Stimulated activated naive CD8-positive, alpha-beta T cell treated with anti-CD3 and anti-CD28 coated beads, Interleukin-15, Interleukin-2, amounts not matched to agents 100 ng/mL and 50 ng/mL, for 24 hours (primary cell): ENCODE measurements around the gene BRD1.
"Not testable (repeated sequence)": the region's sequence is repeated elsewhere in the genome, so short reads cannot be mapped to it uniquely, and the experiment has no call there.

Experiments
- H3K27ac Mint-ChIP-seq: one replicate; pipeline ENCODE4 v1.8.0; 2021; ENCODE audit warnings: mild to moderate bottlenecking, mixed read lengths
- H3K27me3 Mint-ChIP-seq: one replicate; pipeline ENCODE4 v1.8.0; 2021; ENCODE audit warnings: mixed read lengths
- H3K36me3 Mint-ChIP-seq: one replicate; pipeline ENCODE4 v1.8.0; 2021; ENCODE audit warnings: low read depth, mixed read lengths
- H3K4me1 Mint-ChIP-seq: one replicate; pipeline ENCODE4 v1.8.0; 2021; ENCODE audit warnings: low read depth, mixed read lengths
- H3K4me3 Mint-ChIP-seq: one replicate; pipeline ENCODE4 v1.8.0; 2021; ENCODE audit warnings: mild to moderate bottlenecking, mixed read lengths
- H3K9me3 Mint-ChIP-seq: one replicate; pipeline ENCODE4 v1.8.0; 2021; ENCODE audit warnings: mixed read lengths

BRD1 gene

GRCh38 chr22:49824185-49824925 lies 3.3 kb downstream of the BRD1 start:
- no peaks in the 10 kb centered on the region for H3K9me3 Mint-ChIP-seq
- H3K4me1 Mint-ChIP-seq, result peaks cover 48% of the 10 kb centered on the region
- H3K4me3 Mint-ChIP-seq, result peak overlapping the region; percentile 37
- peaks cover 34% of the 10 kb centered on the region for H3K36me3 Mint-ChIP-seq
- H3K27ac Mint-ChIP-seq, result peak overlapping the region; percentile 76
- no peaks in the 10 kb centered on the region for H3K27me3 Mint-ChIP-seq

GRCh38 chr22:49823289-49824045 lies 4.2 kb downstream of the BRD1 start:
- peaks cover 46% of the 10 kb centered on the region for H3K4me1 Mint-ChIP-seq
- peaks cover 43% of the 10 kb centered on the region for H3K36me3 Mint-ChIP-seq
- H3K4me3 Mint-ChIP-seq, result no peak overlapping the region
- H3K27ac Mint-ChIP-seq, result no peak overlapping the region
- no peaks in the 10 kb centered on the region for H3K27me3 Mint-ChIP-seq
- no peaks in the 10 kb centered on the region for H3K9me3 Mint-ChIP-seq

DNA sequence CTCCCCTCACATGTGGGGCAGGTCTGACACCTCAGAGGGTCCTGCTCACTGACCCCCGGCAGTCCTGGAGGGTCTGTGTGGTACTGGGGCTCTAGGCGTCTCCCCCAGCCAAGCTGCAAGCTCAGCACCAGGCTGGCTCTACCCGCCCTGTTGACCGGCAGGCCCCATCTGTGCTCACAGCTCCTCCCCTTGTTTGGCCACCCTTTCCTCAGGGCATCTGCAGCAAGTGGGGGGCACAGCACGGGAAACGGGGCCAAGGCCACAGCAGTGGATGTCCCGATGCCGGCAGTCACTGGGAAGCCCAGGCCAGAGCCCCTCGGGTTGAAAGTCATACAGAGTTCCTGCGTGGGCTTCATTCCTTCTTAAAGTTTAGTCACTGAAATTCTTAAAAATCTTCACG lies 5.9 kb downstream of the BRD1 start:
- H3K4me1 Mint-ChIP-seq, result peaks cover 62% of the 10 kb centered on the region
- H3K4me3 Mint-ChIP-seq, H3K27ac Mint-ChIP-seq, H3K9me3 Mint-ChIP-seq, H3K27me3 Mint-ChIP-seq: not testable (repeated sequence)
- H3K36me3 Mint-ChIP-seq, result peaks cover 57% of the 10 kb centered on the region

DNA sequence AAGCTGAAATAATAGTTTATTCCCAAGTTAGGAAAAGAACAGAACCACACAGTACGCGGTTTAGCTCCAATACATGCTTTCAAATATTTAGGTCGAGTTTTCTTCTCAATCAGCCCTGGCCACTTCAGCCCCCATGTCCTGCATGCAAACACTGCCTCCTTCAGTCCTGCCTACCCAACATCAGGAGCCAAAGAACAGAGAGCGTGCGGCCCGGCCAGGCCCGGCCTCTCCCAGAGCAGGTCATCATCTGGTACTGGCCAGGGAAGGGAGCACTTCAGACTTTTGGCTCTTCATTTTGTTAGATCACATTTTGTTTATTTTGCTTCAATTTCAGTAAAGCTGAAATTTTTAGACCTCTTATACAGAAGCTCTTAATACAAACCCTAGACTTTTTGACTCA lies 6.7 kb downstream of the BRD1 start:
- Mint-ChIP-seq H3K4me1 (peaks cover 66% of the 10 kb centered on the region), H3K27ac (no peak overlapping the region), H3K36me3 (peaks cover 57% of the 10 kb centered on the region), H3K27me3 (no peaks in the 10 kb centered on the region), H3K9me3 (no peaks in the 10 kb centered on the region), H3K4me3 (no peak overlapping the region)

DNA sequence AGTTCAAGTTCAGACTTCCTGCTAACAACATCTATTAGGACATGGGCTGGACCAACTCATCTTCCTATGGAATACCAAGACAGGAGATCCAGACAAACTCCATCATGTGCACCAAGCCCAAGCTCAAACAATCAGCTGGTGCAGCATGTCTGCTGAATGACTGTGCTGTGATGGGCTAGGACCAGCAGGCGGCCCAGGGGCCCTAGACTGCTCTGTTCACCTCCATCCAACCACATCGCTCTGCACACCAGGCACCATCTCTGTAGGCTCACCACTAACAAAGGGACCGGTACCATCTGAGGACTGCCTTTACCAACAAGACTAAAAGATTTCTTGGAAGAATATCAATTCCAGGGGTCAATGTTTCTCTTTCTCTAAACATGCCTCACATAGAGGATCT lies 10.3 kb downstream of the BRD1 start:
- H3K4me1 Mint-ChIP-seq, result peaks cover 65% of the 10 kb centered on the region
- no peak overlapping the region for H3K27ac Mint-ChIP-seq
- peaks cover 52% of the 10 kb centered on the region for H3K36me3 Mint-ChIP-seq
- no peaks in the 10 kb centered on the region for H3K27me3 Mint-ChIP-seq
- no peaks in the 10 kb centered on the region for H3K9me3 Mint-ChIP-seq
- no peak overlapping the region for H3K4me3 Mint-ChIP-seq

GRCh38 chr22:49815641-49816091 lies 12.0 kb downstream of the BRD1 start:
- H3K9me3 Mint-ChIP-seq, result no peaks in the 10 kb centered on the region
- no peak overlapping the region for H3K4me3 Mint-ChIP-seq
- H3K36me3 Mint-ChIP-seq, result peaks cover 58% of the 10 kb centered on the region
- no peak overlapping the region for H3K27ac Mint-ChIP-seq
- H3K27me3 Mint-ChIP-seq, result no peaks in the 10 kb centered on the region
- H3K4me1 Mint-ChIP-seq, result peaks cover 74% of the 10 kb centered on the region

- no peak overlapping the region for H3K27ac Mint-ChIP-seq
- H3K36me3 Mint-ChIP-seq, result peaks cover 53% of the 10 kb centered on the region
- H3K4me3 Mint-ChIP-seq, result no peak overlapping the region
- H3K4me1 Mint-ChIP-seq, result peaks cover 76% of the 10 kb centered on the region
- no peaks in the 10 kb centered on the region for H3K27me3 Mint-ChIP-seq
- H3K9me3 Mint-ChIP-seq, result no peaks in the 10 kb centered on the region
These were observed 12.8 kb downstream of the BRD1 start for GRCh38 chr22:49814856-49815255.

DNA sequence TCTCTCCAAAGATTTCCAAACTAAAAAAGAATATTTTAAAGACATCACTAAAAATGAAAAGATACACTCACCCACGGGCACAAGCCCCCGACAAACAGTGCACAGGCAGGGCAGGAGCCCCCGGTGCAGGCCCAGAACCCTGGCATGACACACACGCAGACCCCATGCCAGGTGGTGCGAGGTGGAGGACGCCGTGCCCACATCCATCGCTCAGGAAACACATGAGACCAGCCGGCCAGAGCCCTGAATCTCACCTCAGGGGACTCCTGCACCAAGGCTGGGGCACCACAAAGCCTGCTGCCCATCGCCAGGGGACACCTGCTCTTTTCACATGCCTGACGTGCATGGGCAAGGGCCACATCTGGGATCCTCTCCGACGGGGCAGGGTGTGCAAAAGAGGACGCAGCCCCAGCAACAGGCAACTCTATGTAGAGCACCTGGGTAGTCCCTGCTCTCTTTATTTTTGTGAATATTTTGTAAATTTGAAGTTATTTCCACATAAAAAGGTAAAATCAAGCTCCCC lies 13.4 kb downstream of the BRD1 start:
- H3K27ac Mint-ChIP-seq, result no peak overlapping the region
- H3K4me1 Mint-ChIP-seq, result peaks cover 81% of the 10 kb centered on the region
- H3K4me3 Mint-ChIP-seq, result no peak overlapping the region
- no peaks in the 10 kb centered on the region for H3K27me3 Mint-ChIP-seq
- no peaks in the 10 kb centered on the region for H3K9me3 Mint-ChIP-seq
- H3K36me3 Mint-ChIP-seq, result peaks cover 55% of the 10 kb centered on the region

- H3K4me3 Mint-ChIP-seq, result no peak overlapping the region
- H3K4me1 Mint-ChIP-seq, result peaks cover 84% of the 10 kb centered on the region
- H3K9me3 Mint-ChIP-seq, result no peaks in the 10 kb centered on the region
- no peaks in the 10 kb centered on the region for H3K27me3 Mint-ChIP-seq
- H3K36me3 Mint-ChIP-seq, result peaks cover 53% of the 10 kb centered on the region
- H3K27ac Mint-ChIP-seq, result peak overlapping the region; percentile 19
These were observed 14.8 kb downstream of the BRD1 start for GRCh38 chr22:49812838-49813237.

- H3K9me3 Mint-ChIP-seq, result no peaks in the 10 kb centered on the region
- H3K27me3 Mint-ChIP-seq, result no peaks in the 10 kb centered on the region
- H3K36me3 Mint-ChIP-seq, result peaks cover 50% of the 10 kb centered on the region
- H3K4me3 Mint-ChIP-seq, result peak overlapping the region; percentile 15
- H3K4me1 Mint-ChIP-seq, result peaks cover 85% of the 10 kb centered on the region
- H3K27ac Mint-ChIP-seq, result peak overlapping the region; percentile 76
These were observed 16.5 kb downstream of the BRD1 start for GRCh38 chr22:49811020-49811791.

DNA sequence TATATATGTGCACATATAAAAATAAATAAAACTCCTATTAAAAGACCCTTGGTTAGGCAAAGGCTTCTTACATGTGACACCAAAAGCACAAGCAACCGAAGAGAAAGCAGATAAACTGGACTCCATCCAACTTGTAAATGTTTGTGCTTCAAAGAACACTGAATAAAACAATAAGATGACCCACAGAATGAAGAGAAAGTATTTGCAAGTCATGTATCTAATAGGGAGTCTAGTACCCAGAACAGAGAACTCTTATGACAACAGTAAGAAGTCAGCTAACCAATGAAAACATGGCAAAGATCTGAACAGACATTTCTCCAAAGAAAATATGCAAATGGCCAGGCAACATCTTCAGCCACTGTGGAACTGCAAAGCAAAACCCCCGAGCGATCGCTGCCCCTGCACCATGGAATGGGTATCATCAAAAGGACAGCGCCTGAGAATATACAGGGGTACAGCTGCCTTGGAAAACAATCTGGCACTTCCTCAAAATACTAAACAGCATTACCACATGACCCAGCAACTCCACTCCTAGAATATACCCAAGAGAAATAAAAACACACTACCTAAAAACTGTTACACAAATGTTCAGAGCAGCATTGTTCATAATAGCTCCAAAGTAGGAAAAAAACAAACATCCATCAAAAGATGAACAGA lies 17.2 kb downstream of the BRD1 start:
- Mint-ChIP-seq H3K36me3 (peaks cover 53% of the 10 kb centered on the region), H3K4me1 (peaks cover 82% of the 10 kb centered on the region), H3K27me3 (no peaks in the 10 kb centered on the region), H3K27ac (peak overlapping the region; percentile 76), H3K4me3 (peak overlapping the region; percentile 15), H3K9me3 (no peaks in the 10 kb centered on the region)

- H3K4me1 Mint-ChIP-seq, result peaks cover 75% of the 10 kb centered on the region
- H3K9me3 Mint-ChIP-seq, result no peaks in the 10 kb centered on the region
- H3K4me3 Mint-ChIP-seq, result peak overlapping the region; percentile 43
- peaks cover 61% of the 10 kb centered on the region for H3K36me3 Mint-ChIP-seq
- H3K27ac Mint-ChIP-seq, result peak overlapping the region; percentile 76
- H3K27me3 Mint-ChIP-seq, result no peaks in the 10 kb centered on the region
These were observed 19.6 kb downstream of the BRD1 start for GRCh38 chr22:49807780-49808708.

DNA sequence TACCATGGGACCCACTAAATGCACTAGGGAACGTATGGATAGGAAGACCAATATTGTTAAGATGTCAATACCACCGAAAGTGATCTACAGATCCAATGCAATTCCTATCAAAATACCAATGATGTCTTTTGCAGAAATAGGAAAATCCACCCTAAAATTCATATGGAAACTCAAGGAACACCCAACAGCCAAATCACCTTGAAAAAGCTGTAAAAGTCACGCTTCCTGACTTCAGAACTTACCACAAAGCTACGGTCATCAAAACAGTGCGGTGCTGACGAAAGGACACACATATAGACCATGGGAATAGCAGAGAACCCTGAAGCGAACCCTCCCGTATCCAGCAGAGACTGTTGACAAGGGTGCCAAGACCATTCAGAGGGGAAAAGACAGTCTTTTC lies 20.5 kb downstream of the BRD1 start:
- H3K4me3 Mint-ChIP-seq, result no peak overlapping the region
- no peaks in the 10 kb centered on the region for H3K9me3 Mint-ChIP-seq
- H3K36me3 Mint-ChIP-seq, result peaks cover 57% of the 10 kb centered on the region
- H3K4me1 Mint-ChIP-seq, result peaks cover 72% of the 10 kb centered on the region
- peak overlapping the region; percentile 3 for H3K27ac Mint-ChIP-seq
- no peaks in the 10 kb centered on the region for H3K27me3 Mint-ChIP-seq
